Measurements from ENCODE around the gene LCE7A.

Gene LCE7A

DNA sequence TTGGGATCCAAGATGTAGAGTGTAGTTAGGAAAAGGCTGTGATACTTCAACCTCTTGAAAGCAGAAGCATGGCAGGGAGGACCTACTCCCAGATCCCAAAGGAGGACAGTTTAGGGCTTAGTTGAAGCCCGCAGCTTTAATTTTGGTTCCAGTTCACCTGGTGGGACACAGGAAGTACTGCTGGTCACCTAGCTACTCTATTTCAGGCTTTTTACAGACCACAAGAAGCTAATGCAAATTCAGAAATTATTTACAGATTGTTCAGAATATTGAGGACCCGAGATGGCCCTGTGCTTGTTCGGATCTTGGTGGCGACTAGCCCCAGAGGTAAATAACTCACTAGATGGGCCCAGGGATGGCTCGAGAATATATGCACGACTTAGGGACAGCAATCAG is 11.9 kb downstream of the LCE7A start (continued):
- TF ChIP-seq, protein P1, sequence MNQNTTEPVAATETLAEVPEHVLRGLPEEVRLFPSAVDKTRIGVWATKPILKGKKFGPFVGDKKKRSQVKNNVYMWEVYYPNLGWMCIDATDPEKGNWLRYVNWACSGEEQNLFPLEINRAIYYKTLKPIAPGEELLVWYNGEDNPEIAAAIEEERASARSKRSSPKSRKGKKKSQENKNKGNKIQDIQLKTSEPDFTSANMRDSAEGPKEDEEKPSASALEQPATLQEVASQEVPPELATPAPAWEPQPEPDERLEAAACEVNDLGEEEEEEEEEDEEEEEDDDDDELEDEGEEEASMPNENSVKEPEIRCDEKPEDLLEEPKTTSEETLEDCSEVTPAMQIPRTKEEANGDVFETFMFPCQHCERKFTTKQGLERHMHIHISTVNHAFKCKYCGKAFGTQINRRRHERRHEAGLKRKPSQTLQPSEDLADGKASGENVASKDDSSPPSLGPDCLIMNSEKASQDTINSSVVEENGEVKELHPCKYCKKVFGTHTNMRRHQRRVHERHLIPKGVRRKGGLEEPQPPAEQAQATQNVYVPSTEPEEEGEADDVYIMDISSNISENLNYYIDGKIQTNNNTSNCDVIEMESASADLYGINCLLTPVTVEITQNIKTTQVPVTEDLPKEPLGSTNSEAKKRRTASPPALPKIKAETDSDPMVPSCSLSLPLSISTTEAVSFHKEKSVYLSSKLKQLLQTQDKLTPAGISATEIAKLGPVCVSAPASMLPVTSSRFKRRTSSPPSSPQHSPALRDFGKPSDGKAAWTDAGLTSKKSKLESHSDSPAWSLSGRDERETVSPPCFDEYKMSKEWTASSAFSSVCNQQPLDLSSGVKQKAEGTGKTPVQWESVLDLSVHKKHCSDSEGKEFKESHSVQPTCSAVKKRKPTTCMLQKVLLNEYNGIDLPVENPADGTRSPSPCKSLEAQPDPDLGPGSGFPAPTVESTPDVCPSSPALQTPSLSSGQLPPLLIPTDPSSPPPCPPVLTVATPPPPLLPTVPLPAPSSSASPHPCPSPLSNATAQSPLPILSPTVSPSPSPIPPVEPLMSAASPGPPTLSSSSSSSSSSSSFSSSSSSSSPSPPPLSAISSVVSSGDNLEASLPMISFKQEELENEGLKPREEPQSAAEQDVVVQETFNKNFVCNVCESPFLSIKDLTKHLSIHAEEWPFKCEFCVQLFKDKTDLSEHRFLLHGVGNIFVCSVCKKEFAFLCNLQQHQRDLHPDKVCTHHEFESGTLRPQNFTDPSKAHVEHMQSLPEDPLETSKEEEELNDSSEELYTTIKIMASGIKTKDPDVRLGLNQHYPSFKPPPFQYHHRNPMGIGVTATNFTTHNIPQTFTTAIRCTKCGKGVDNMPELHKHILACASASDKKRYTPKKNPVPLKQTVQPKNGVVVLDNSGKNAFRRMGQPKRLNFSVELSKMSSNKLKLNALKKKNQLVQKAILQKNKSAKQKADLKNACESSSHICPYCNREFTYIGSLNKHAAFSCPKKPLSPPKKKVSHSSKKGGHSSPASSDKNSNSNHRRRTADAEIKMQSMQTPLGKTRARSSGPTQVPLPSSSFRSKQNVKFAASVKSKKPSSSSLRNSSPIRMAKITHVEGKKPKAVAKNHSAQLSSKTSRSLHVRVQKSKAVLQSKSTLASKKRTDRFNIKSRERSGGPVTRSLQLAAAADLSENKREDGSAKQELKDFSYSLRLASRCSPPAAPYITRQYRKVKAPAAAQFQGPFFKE (tag by site-specific recombination; IDR thresholded peaks at IDR 0.05; ENCODE audit: borderline replicate concordance) = no peak
- TF ChIP-seq ZNF202 (tag by site-specific recombination; IDR thresholded peaks at IDR 0.05; ENCODE audit: borderline replicate concordance) (no peak), ZNF768 (tag by site-specific recombination; IDR thresholded peaks at IDR 0.05) (no peak), ZNF292 (tag by site-specific recombination; IDR thresholded peaks at IDR 0.05; ENCODE audit: borderline replicate concordance, low read depth) (no peak), KLF10 (tag by site-specific recombination; IDR thresholded peaks at IDR 0.05) (no peak), ZNF423 (tag by site-specific recombination; IDR thresholded peaks at IDR 0.05) (no peak)
- TF ChIP-seq, protein P2, sequence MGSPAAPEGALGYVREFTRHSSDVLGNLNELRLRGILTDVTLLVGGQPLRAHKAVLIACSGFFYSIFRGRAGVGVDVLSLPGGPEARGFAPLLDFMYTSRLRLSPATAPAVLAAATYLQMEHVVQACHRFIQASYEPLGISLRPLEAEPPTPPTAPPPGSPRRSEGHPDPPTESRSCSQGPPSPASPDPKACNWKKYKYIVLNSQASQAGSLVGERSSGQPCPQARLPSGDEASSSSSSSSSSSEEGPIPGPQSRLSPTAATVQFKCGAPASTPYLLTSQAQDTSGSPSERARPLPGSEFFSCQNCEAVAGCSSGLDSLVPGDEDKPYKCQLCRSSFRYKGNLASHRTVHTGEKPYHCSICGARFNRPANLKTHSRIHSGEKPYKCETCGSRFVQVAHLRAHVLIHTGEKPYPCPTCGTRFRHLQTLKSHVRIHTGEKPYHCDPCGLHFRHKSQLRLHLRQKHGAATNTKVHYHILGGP (tag by site-specific recombination; IDR thresholded peaks at IDR 0.05) = no peak
- TF ChIP-seq, protein P3, sequence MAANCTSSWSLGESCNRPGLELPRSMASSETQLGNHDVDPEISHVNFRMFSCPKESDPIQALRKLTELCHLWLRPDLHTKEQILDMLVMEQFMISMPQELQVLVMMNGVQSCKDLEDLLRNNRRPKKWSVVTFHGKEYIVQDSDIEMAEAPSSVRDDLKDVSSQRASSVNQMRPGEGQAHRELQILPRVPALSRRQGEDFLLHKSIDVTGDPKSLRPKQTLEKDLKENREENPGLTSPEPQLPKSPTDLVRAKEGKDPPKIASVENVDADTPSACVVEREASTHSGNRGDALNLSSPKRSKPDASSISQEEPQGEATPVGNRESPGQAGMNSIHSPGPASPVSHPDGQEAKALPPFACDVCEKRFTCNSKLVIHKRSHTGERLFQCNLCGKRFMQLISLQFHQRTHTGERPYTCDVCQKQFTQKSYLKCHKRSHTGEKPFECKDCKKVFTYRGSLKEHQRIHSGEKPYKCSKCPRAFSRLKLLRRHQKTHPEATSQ (tag by site-specific recombination; IDR thresholded peaks at IDR 0.05) = no peak
- TF ChIP-seq, protein P4, sequence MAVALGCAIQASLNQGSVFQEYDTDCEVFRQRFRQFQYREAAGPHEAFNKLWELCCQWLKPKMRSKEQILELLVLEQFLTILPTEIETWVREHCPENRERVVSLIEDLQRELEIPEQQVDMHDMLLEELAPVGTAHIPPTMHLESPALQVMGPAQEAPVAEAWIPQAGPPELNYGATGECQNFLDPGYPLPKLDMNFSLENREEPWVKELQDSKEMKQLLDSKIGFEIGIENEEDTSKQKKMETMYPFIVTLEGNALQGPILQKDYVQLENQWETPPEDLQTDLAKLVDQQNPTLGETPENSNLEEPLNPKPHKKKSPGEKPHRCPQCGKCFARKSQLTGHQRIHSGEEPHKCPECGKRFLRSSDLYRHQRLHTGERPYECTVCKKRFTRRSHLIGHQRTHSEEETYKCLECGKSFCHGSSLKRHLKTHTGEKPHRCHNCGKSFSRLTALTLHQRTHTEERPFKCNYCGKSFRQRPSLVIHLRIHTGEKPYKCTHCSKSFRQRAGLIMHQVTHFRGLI (tag by site-specific recombination; IDR thresholded peaks at IDR 0.05) = no peak

DNA sequence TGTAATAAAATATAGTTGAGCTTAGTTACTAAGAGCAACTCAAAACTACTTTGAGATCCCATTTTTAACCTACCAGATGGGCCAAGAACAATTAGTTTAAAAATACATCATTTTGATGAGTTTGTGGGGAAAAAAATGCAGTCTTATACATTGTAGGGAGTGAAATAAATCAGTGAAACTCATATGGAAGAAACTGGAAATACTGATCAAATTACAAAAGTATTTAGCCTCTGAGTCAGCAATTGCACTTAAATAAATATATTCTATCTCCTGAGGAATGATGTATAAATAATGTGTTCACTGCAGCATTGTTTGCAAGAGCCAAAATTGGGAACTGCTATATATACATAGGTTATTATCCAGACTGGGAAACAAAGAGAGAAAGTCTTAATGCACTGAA is 13.7 kb downstream of the LCE7A start:
- Histone ChIP-seq H3K4me1 (ENCODE audit: control insufficient read depth, insufficient read depth, low read length) (no peaks in the 10 kb centered on the region), H3K27ac (ENCODE audit: extremely low read depth, low read depth, low read length) (no peak overlapping the region), H3K9me3 (ENCODE audit: control insufficient read depth, insufficient read depth, low read depth, low read length) (no peaks in the 10 kb centered on the region), H3K4me3 (ENCODE audit: low read depth, low read length) (no peak overlapping the region), H3K36me3 (ENCODE audit: control insufficient read depth in 2 of 2, insufficient read depth in 1 of 2, low read length in 2 of 2) (no peaks in the 10 kb centered on the region)
- ChIA-PET CTCF (interaction anchor here (1.9 to 6.7 kb wide), 2 partner anchors 52 to 319 kb away, joined by 8 to 71 read pairs; no protein-coding TSS in a partner anchor), POLR2A (no interaction called here)
- TF ChIP-seq ZNF404 (tag by site-specific recombination; IDR thresholded peaks at IDR 0.05) (no peak), ZNF239 (tag by site-specific recombination; IDR thresholded peaks at IDR 0.05) (no peak)

DNA sequence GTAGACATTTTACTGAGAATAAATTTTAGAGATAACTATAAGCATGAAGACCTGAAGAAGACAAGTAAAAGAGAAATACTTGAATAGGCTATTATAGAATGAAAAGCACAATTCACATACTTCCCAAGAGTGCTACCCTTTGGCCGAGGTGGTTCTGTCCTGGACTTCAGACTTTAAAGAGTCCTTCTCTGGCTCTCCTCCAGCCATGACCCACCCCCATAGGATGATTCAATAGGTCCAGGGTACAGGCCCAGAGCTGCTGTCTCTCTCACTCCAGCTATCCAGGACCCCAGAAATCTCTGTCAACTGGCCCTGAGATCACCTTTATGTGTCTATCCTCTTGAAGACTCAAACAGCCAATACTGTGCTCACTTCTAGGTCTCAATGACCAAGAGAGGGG is 17.0 kb downstream of the LCE7A start:
- Histone ChIP-seq H3K4me3 (ENCODE audit: low read depth, low read length) (no peak overlapping the region), H3K9me3 (ENCODE audit: control insufficient read depth, insufficient read depth, low read depth, low read length) (no peaks in the 10 kb centered on the region), H3K36me3 (ENCODE audit: control insufficient read depth in 2 of 2, insufficient read depth in 1 of 2, low read length in 2 of 2) (no peaks in the 10 kb centered on the region), H3K4me1 (ENCODE audit: control insufficient read depth, insufficient read depth, low read length) (no peaks in the 10 kb centered on the region), H3K27ac (ENCODE audit: extremely low read depth, low read depth, low read length) (no peak overlapping the region)
- ChIA-PET POLR2A (no interaction called here), CTCF (interaction anchor here (0.6 to 1.4 kb wide), 2 partner anchors 114 to 316 kb away, joined by 3 to 7 read pairs; no protein-coding TSS in a partner anchor)
- TF ChIP-seq ZNF391 (tag by site-specific recombination; IDR thresholded peaks at IDR 0.05; ENCODE audit: borderline replicate concordance, low read depth) (no peak), SCRT2 (tag by site-specific recombination; IDR thresholded peaks at IDR 0.05) (no peak), ZNF623 (tag by site-specific recombination; IDR thresholded peaks at IDR 0.05) (no peak), ZNF561 (tag by site-specific recombination; IDR thresholded peaks at IDR 0.05; ENCODE audit: borderline replicate concordance) (no peak)
- TF ChIP-seq, protein P5, sequence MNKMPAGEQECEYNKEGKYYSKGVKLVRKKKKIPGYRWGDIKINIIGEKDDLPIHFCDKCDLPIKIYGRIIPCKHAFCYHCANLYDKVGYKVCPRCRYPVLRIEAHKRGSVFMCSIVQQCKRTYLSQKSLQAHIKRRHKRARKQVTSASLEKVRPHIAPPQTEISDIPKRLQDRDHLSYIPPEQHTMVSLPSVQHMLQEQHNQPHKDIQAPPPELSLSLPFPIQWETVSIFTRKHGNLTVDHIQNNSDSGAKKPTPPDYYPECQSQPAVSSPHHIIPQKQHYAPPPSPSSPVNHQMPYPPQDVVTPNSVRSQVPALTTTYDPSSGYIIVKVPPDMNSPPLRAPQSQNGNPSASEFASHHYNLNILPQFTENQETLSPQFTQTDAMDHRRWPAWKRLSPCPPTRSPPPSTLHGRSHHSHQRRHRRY (tag by site-specific recombination; IDR thresholded peaks at IDR 0.05) = no peak
